Mammary epithelial cell (primary cell): ENCODE data around the gene INSRR.

Experiments
- CTCF ChIP-seq, 2 donors: IDR thresholded peaks in 1 of 2; conservative IDR thresholded peaks in 1 of 2; 2 replicates each; pipeline ENCODE4 v1.5.1; 2011 to 2012; ENCODE audit warnings: inconsistent platforms in 2 of 2, low read length in 2 of 2, mild to moderate bottlenecking in 2 of 2, control low read depth in 1 of 2, low read depth in 1 of 2; ENCODE audit not compliant: insufficient read depth in 1 of 2; ENCODE audit errors: extremely low read depth in 1 of 2
- EZH2 ChIP-seq: IDR thresholded peaks from 2 replicates; pipeline ENCODE4 v1.6.1; 2012; ENCODE audit warnings: low read length, inconsistent platforms, borderline replicate concordance

GRCh38 chr1:156865258-156865657, 6.3 kb upstream of the INSRR start:
- TF ChIP-seq CTCF (conservative IDR thresholded peaks at IDR 0.05 in 1 of 2, IDR thresholded peaks at IDR 0.05 in 1 of 2; ENCODE audit: extremely low read depth in 1 of 2, insufficient read depth in 1 of 2, low read depth in 1 of 2, low read length in 2 of 2) (no peak), EZH2 (no peak)
